Ecto neural progenitor cell (in vitro differentiated cells): ENCODE results near the gene KDM2B.

ENCODE experiments used
- DNase-seq: peaks from one replicate; pipeline ENCODE4 v3.0.0-alpha.2; 2018; ENCODE audit warnings: low spot score

Gene KDM2B

GRCh38 chr12:121529184-121529583, 51.6 kb downstream of the KDM2B start:
- DNase-seq: no peak

GRCh38 chr12:121525411-121525810, 55.4 kb downstream of the KDM2B start:
- no peak for DNase-seq

- DNase-seq: no peak
Measured at GRCh38 chr12:121524196-121524916, 56.5 kb downstream of the KDM2B start.

- DNase-seq: no peak
Measured at GRCh38 chr12:121523741-121524140, 57.1 kb downstream of the KDM2B start.

- no peak for DNase-seq
Measured at GRCh38 chr12:121522971-121523370, 57.9 kb downstream of the KDM2B start.

GRCh38 chr12:121520586-121521086, 60.2 kb downstream of the KDM2B start:
- no peak for DNase-seq

- no peak for DNase-seq
Measured at GRCh38 chr12:121520119-121520518, 60.7 kb downstream of the KDM2B start.

GRCh38 chr12:121519227-121519626, 61.6 kb downstream of the KDM2B start:
- DNase-seq: no peak

- DNase-seq: no peak
Measured at GRCh38 chr12:121518656-121519055, 62.2 kb downstream of the KDM2B start.

- no peak for DNase-seq
Measured at GRCh38 chr12:121516437-121517011, 64.3 kb downstream of the KDM2B start.

- no peak for DNase-seq
Measured at GRCh38 chr12:121515615-121516014, 65.2 kb downstream of the KDM2B start.

GRCh38 chr12:121514184-121514742, 66.6 kb downstream of the KDM2B start:
- no peak for DNase-seq

- DNase-seq: peak; percentile 73
Measured at GRCh38 chr12:121513464-121514183, 67.2 kb downstream of the KDM2B start.

- DNase-seq: no peak
Measured at GRCh38 chr12:121512561-121512960, 68.3 kb downstream of the KDM2B start.

- DNase-seq: no peak
Measured at GRCh38 chr12:121511916-121512315, 68.9 kb downstream of the KDM2B start.

- DNase-seq: no peak
Measured at GRCh38 chr12:121509339-121509738, 71.5 kb downstream of the KDM2B start.

- DNase-seq: no peak
Measured at GRCh38 chr12:121508533-121508932, 72.3 kb downstream of the KDM2B start.

- no peak for DNase-seq
Measured at GRCh38 chr12:121507984-121508383, 72.8 kb downstream of the KDM2B start.

GRCh38 chr12:121507245-121507644, 73.6 kb downstream of the KDM2B start:
- no peak for DNase-seq

GRCh38 chr12:121505513-121505912, 75.3 kb downstream of the KDM2B start:
- DNase-seq: no peak

- DNase-seq: no peak
Measured at GRCh38 chr12:121504505-121504904, 76.3 kb downstream of the KDM2B start.

- no peak for DNase-seq
Measured at GRCh38 chr12:121503395-121503794, 77.4 kb downstream of the KDM2B start.

- DNase-seq: no peak
Measured at GRCh38 chr12:121501946-121502345, 78.9 kb downstream of the KDM2B start.
